DLD1 (cell line): ENCODE results near the gene GRIK2.
"Not testable (repeated sequence)": the region's sequence is repeated elsewhere in the genome, so short reads cannot be mapped to it uniquely, and the experiment has no call there.

Experiments used
- in situ Hi-C: cut with HindIII; loops from 2 replicates; pipeline ENCODE4 v1.10.0; 2017; ENCODE audit warnings: low sequenced_read_pairs

The GRIK2 gene

GRCh38 chr6:101980924-101981323, 587.4 kb downstream of the GRIK2 start:
- in situ Hi-C loops: no loop called here

GRCh38 chr6:101986476-101986875, 593.0 kb downstream of the GRIK2 start:
- in situ Hi-C loops: no loop called here

GRCh38 chr6:101992286-101992685, 598.8 kb downstream of the GRIK2 start:
- in situ Hi-C loops: no loop called here

- in situ Hi-C loops: no loop called here
Observed at GRCh38 chr6:101994521-101994920, 601.0 kb downstream of the GRIK2 start.

- in situ Hi-C loops: no loop called here
Observed at GRCh38 chr6:102015431-102015830, 621.9 kb downstream of the GRIK2 start.

- in situ Hi-C loops: no loop called here
Observed at GRCh38 chr6:102022281-102022680, 628.8 kb downstream of the GRIK2 start.

- in situ Hi-C loops: no loop called here
Observed at GRCh38 chr6:102022803-102023202, 629.3 kb downstream of the GRIK2 start.

- in situ Hi-C loops: no loop called here
Observed at GRCh38 chr6:102023977-102024657, 630.6 kb downstream of the GRIK2 start.

- in situ Hi-C loops: no loop called here
Observed at GRCh38 chr6:102026649-102027048, 633.1 kb downstream of the GRIK2 start.

GRCh38 chr6:102028176-102028575, 634.7 kb downstream of the GRIK2 start:
- in situ Hi-C loops: no loop called here

GRCh38 chr6:102038964-102039363, 645.5 kb downstream of the GRIK2 start:
- in situ Hi-C loops: no loop called here

- in situ Hi-C loops: no loop called here
Observed at GRCh38 chr6:102039441-102039840, 645.9 kb downstream of the GRIK2 start.

GRCh38 chr6:102051001-102051400, 657.5 kb downstream of the GRIK2 start:
- in situ Hi-C loops: no loop called here

GRCh38 chr6:102051720-102052119, 658.2 kb downstream of the GRIK2 start:
- in situ Hi-C loops: no loop called here

GRCh38 chr6:102064142-102064541, 670.6 kb downstream of the GRIK2 start:
- in situ Hi-C loops: no loop called here

GRCh38 chr6:102066301-102066700, 672.8 kb downstream of the GRIK2 start:
- in situ Hi-C loops: no loop called here

- in situ Hi-C loops: no loop called here
Observed at GRCh38 chr6:102068349-102068929, 674.9 kb downstream of the GRIK2 start.

- in situ Hi-C loops: no loop called here
Observed at GRCh38 chr6:102075539-102075938, 682.0 kb downstream of the GRIK2 start.

- in situ Hi-C loops: no loop called here
Observed at GRCh38 chr6:102085257-102085656, 691.7 kb downstream of the GRIK2 start.

GRCh38 chr6:102088160-102088559, 694.7 kb downstream of the GRIK2 start:
- in situ Hi-C loops: not testable (repeated sequence)

- in situ Hi-C loops: no loop called here
Observed at GRCh38 chr6:102114402-102114801, 720.9 kb downstream of the GRIK2 start.

- in situ Hi-C loops: no loop called here
Observed at GRCh38 chr6:102115911-102116310, 722.4 kb downstream of the GRIK2 start.

GRCh38 chr6:102118034-102118433, 724.5 kb downstream of the GRIK2 start:
- in situ Hi-C loops: no loop called here
